Measurements from ENCODE around the gene EPS8L1. TPM values are rescaled to one million over a fixed set of nuclear protein-coding genes. Genes with fewer than 3 reads are reported as not detected.

Gene EPS8L1
- total RNA-seq, 1 experiment from 2014 or later, result 62.1 TPM

GRCh38 chr19:55095260-55096060 lies 19.8 kb downstream of the EPS8L1 start:
- CTCF ChIA-PET, result no interaction called here
- H3K9me3 ChIP-seq (ENCODE audit: control insufficient read depth in 1 of 2, insufficient read depth in 1 of 2, low read depth in 1 of 2, low read length in 2 of 2), result no peaks in the 10 kb centered on the region
- BruUV-seq (replicated peaks), result no TSS peak
- H3K79me2 ChIP-seq (ENCODE audit: insufficient read depth, low read length), result no peaks in the 10 kb centered on the region
- RAD21 ChIA-PET (ENCODE audit: low non-redundant PET in 1 of 2, low total read pairs in 2 of 2, uncharacterized antibody in 2 of 2, unreplicated experiment in 2 of 2), result no interaction called here
- DNase-seq (ENCODE audit: low read depth, low spot score) (no peak), ATAC-seq (peak; percentile 52)
- H3K4me2 ChIP-seq (ENCODE audit: low read length), result no peak overlapping the region
- intact Hi-C loops (cut with micrococcal nuclease), result no loop called here
- H3K27me3 ChIP-seq (ENCODE audit: insufficient read depth, low read length), result no peaks in the 10 kb centered on the region
- no peaks in the 10 kb centered on the region for H4K20me1 ChIP-seq (ENCODE audit: insufficient read depth)
- no peak overlapping the region for H2AFZ ChIP-seq (ENCODE audit: low read depth, low read length, poor library complexity, severe bottlenecking)
- no peak overlapping the region for H3K9ac ChIP-seq (ENCODE audit: low read length)
- peaks cover 2 to 6% of the 10 kb centered on the region in 2 experiments; a peak in 2 of 4 replicates for H3K36me3 ChIP-seq (ENCODE audit: control insufficient read depth in 1 of 2, insufficient read depth in 2 of 2, low read length in 2 of 2)
- H3K27ac ChIP-seq (ENCODE audit: low read depth, low read length), result no peak overlapping the region
- no peaks in the 10 kb centered on the region for H3K4me1 ChIP-seq (ENCODE audit: control insufficient read depth in 1 of 2, insufficient read depth in 2 of 2, low read length in 2 of 2)
- no peak overlapping the region for H3K4me3 ChIP-seq (replicated peaks in 1 of 2; ENCODE audit: low read depth in 1 of 2, low read length in 2 of 2)
- POLR2A ChIA-PET, result no interaction called here
- H3K9me2 ChIP-seq (ENCODE audit: insufficient read depth), result no peaks in the 10 kb centered on the region
- TF ChIP-seq EZH2phosphoT487 (IDR thresholded peaks at IDR 0.05; ENCODE audit: borderline replicate concordance), result no peak
- no peak; the same call in 1 of the 2 replicates for TF ChIP-seq SRF (IDR thresholded peaks at IDR 0.05; ENCODE audit: low read depth)
- TF ChIP-seq FOSL1 (IDR thresholded peaks at IDR 0.05; ENCODE audit: low read depth), result no peak
- TF ChIP-seq EGR1 (IDR thresholded peaks at IDR 0.05; ENCODE audit: low read depth), result no peak
- TF ChIP-seq POLR2AphosphoS5 (IDR thresholded peaks at IDR 0.05; ENCODE audit: low read depth, low read length), result no peak
- TF ChIP-seq SP1 (IDR thresholded peaks at IDR 0.05; ENCODE audit: low read depth), result no peak
- TF ChIP-seq ZFX (IDR thresholded peaks at IDR 0.05), result no peak
- no peak for TF ChIP-seq ZBTB33 (IDR thresholded peaks at IDR 0.05; ENCODE audit: extremely low read depth, insufficient replicate concordance, low read length)
- no peak for TF ChIP-seq TCF7L2 (IDR thresholded peaks at IDR 0.05; ENCODE audit: borderline replicate concordance, extremely low read depth, insufficient read depth, insufficient read length)
- TF ChIP-seq CEBPB (IDR thresholded peaks at IDR 0.05; ENCODE audit: low read depth), result no peak
- TF ChIP-seq POLR2A (IDR thresholded peaks at IDR 0.05; ENCODE audit: borderline replicate concordance, extremely low read depth, insufficient read depth, insufficient read length), result no peak
- no peak for TF ChIP-seq JUND (IDR thresholded peaks at IDR 0.05)

Data from HCT116 (cell line).